ENCODE data around the gene NELL2.
A peak's percentile ranks its signal among the peaks of the same experiment; 100 is the strongest.

NELL2 gene

DNA sequence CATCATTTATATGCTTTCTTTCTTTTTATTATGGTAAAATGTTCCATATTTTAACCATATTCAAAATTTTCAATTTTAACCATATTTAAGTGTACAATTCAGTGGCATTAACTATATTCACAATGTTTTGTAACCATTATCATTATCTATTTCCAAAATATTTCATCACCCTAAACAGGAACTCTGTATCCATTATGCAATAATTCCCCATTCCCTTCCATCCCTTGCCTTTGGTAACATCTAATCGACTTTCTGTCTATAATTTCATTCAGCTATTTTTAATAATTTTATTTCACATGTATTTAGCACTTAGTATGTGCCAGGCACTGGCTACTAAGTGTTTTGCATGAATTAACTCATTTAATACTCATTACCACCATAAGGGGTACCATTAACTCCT, 287.5 kb downstream of the NELL2 start:
- DNase-seq (ENCODE audit: low read depth in 1 of 2, low spot score in 1 of 2) = no peak
- in situ Hi-C loops (cut with HindIII; ENCODE audit: low pct_unique_long_range_greater_than_20kb, low sequenced_read_pairs) = no loop called here
- TF ChIP-seq JUND (IDR thresholded peaks at IDR 0.05; ENCODE audit: low read depth) = no peak

DNA sequence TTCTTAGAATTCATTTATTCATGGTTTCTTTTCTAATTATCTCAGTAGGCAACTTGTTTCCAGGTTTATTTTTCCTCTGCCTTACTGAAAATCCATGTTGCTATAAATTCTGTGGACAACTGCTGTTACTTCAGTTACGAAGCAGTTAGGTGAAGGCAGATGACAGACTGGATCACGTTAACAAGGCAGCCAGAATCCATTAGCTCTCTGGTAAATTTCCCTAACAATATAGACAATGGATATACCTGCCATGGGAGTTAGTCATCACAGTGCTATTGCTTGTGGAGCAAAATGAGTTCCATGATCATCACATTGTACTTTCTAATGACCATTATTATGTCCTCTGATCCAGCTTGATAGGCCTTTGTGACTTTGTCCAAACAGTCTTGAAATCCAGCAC, 291.5 kb downstream of the NELL2 start:
- TF ChIP-seq JUND (IDR thresholded peaks at IDR 0.05; ENCODE audit: low read depth) = no peak
- in situ Hi-C loops (cut with HindIII; ENCODE audit: low pct_unique_long_range_greater_than_20kb, low sequenced_read_pairs) = no loop called here
- no peak for DNase-seq (ENCODE audit: low read depth in 1 of 2, low spot score in 1 of 2)

DNA sequence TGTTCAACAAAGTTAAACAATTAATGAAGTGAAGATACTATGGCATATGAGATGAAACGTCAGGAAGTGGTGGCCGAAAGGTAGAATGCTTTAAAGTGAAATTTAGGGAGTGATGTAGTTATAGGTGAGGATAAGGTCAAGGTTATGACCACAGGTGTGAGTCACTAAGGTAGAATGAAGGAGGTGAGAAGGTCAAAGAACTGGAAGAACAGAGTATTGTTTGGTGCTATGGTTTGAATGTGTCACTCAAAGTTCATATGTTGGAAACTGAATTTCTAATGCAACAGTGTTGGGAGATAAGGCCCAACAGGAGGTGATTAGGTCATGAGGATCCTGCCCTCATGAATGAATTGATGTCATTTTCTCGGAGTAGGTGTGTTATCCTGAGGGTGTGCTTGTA, 293.6 kb downstream of the NELL2 start:
- in situ Hi-C loops (cut with HindIII; ENCODE audit: low pct_unique_long_range_greater_than_20kb, low sequenced_read_pairs) = no loop called here
- DNase-seq (ENCODE audit: low read depth in 1 of 2, low spot score in 1 of 2) = no peak
- TF ChIP-seq JUND (IDR thresholded peaks at IDR 0.05; ENCODE audit: low read depth) = no peak

DNA sequence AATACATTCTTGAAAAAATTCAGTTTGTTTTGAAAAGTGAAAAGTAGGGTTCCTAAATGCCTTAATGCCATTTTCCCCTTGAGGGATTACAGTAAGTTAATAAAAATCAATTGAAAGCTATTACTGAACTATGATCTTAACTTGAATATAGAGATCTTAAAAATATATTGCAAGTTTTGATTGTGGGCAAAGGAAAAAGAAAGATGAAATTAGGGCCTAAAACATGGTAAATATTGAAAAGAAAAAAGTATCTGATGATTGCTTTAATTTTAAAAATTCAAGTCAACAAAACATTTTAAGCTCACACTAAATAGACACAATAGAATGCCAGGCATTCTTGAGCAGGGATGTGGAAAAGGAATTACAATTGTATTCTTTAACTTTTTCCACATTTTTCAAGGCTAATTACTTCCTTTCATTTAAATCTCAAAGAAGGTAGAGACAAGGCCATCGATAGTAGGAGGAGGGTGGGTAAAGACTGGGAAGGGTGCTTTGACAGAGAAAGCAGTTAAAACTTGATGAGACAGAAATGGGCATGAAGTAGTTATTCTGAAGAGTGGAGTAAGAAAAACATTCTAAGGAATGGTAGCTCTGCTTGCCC, 294.4 kb downstream of the NELL2 start:
- no peak for DNase-seq (ENCODE audit: low read depth in 1 of 2, low spot score in 1 of 2)
- in situ Hi-C loops (cut with HindIII; ENCODE audit: low pct_unique_long_range_greater_than_20kb, low sequenced_read_pairs) = no loop called here
- no peak for TF ChIP-seq JUND (IDR thresholded peaks at IDR 0.05; ENCODE audit: low read depth)

DNA sequence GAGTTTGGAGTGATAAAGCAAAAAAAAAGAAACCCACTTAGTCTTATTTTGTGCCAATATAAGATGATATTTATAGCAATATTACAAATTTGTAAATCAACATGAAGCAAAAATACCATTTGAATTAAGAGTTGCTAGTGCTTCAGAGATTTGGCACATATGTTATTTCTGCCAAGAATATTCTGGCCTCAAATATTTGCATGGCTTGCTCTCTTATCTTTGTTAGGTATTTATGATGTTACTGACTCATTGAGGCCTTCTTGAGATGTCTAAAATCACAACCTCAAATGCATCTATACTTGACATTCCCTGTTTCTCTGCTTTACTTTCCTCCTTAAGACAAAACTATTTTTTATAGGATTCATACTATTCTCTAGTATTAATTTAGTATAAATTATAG, 301.5 kb downstream of the NELL2 start:
- no peak for DNase-seq (ENCODE audit: low read depth in 1 of 2, low spot score in 1 of 2)
- in situ Hi-C loops (cut with HindIII; ENCODE audit: low pct_unique_long_range_greater_than_20kb, low sequenced_read_pairs) = no loop called here

DNA sequence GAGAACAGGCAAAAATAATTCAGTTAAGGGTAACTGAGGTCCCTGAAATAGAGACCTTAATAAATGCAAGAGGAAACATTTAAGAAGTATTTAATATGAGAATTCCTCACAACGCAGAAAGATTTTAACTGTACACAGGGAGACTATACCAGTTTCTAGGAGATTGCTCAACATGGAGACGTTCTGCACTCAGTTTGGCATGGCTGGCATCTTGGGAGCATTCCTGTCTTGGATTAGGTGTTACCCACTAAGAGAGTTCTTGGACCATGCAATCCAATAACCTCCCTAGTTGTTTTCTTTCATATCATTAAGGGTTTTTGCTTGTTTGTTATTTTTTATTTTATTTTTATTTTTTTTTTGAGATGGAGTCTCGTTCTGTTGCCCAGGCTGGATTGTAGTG, 302.4 kb downstream of the NELL2 start:
- in situ Hi-C loops (cut with HindIII; ENCODE audit: low pct_unique_long_range_greater_than_20kb, low sequenced_read_pairs) = no loop called here
- TF ChIP-seq JUND (IDR thresholded peaks at IDR 0.05; ENCODE audit: low read depth) = no peak
- DNase-seq (ENCODE audit: low read depth in 1 of 2, low spot score in 1 of 2) = no peak

More for the DNA sequence above, 301.5 kb downstream of the NELL2 start:
- no peak for TF ChIP-seq JUND (IDR thresholded peaks at IDR 0.05; ENCODE audit: low read depth)

DNA sequence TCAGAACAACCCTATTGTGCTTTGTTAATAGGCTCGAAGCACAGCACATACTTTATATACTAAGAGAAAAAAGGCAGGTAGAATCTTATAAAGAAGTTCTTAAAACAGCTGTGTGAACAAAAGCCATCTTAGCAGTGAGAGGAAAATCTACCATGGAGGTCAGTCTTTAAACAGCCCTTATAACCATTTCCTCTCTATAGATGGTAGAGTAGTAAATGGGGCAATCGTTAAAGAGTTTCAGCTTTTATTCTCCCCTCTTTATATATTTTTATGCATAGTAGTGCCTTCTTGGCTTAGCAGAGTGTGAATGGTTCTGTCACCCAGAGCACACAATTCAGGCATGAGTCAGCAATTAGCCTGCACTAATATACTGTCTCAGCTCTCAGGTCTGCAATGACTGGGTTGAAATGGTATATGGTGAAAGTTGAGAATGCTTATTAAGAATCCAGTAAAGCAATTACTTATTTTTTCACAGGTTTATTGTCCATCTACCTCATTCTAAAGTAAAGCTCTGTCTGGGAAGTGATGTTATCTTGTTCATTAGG, 305.0 kb downstream of the NELL2 start:
- TF ChIP-seq JUND (IDR thresholded peaks at IDR 0.05; ENCODE audit: low read depth) = no peak
- peak in 1 of 2 experiments; percentile 35 for DNase-seq (ENCODE audit: low read depth in 1 of 2, low spot score in 1 of 2)
- in situ Hi-C loops (cut with HindIII; ENCODE audit: low pct_unique_long_range_greater_than_20kb, low sequenced_read_pairs) = no loop called here

DNA sequence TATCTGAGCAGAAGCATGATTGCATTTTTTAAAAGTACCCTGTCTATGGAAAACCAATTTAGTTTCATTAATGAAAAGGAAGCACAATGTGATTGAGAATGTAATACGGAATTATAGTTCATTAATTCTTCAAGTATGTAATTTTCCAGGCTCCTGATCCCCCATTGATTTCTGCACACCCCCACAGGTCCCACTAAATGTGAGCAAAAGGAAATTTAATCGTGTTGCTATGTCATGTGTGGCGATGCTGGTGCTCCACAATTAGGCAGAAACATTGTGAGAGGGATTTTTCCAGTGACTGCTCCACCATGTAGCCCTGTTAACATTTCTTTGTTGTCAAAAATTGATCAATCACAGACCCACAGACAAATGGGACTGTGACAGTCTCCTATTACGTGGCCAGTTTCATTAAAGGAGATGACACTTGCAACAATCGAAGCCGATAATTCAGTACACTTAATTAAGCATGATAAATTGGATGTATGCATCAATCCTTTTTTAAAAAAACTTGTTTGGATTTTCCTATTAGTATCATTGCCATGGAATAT, 306.0 kb downstream of the NELL2 start:
- TF ChIP-seq JUND (IDR thresholded peaks at IDR 0.05; ENCODE audit: low read depth) = no peak
- in situ Hi-C loops (cut with HindIII; ENCODE audit: low pct_unique_long_range_greater_than_20kb, low sequenced_read_pairs) = no loop called here
- DNase-seq (ENCODE audit: low read depth in 1 of 2, low spot score in 1 of 2) = no peak

DNA sequence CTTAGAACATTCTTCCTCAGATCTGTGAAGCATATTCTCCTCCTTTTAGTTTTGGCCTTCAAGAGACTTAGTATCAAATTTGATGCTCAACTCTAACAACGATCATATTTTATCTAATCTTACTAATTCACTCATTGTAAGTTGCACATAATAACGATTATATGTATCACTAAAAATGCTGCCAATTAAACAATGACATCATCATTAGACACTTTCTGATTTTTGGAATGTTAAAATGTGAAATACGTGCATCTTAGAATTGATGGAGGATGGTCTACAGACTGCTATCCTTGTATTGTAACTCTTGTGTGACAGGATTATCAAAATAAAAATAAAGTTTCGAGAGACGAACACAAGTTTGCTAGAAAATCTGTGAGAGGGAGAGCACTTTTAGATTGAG, 311.0 kb downstream of the NELL2 start:
- TF ChIP-seq JUND (IDR thresholded peaks at IDR 0.05; ENCODE audit: low read depth) = no peak
- in situ Hi-C loops (cut with HindIII; ENCODE audit: low pct_unique_long_range_greater_than_20kb, low sequenced_read_pairs) = no loop called here
- no peak for DNase-seq (ENCODE audit: low read depth in 1 of 2, low spot score in 1 of 2)

DNA sequence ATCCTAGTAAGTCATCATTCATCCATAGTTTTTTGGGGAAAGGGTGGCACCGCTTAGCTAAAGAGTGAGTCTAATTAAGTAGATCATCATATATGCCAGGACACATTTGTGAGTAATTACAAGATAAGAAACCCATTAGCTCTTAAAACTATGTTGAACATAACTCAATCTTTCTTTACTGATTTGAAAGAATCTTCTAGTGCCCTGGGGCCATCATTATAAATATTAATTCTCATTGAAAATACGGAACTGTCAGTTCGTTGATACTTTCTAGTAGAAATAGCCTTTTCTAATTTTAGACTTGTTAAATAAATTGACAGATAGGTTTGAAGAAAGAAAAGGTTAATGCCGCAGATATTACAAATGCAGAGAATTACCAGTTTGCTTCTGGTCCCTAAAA, 312.6 kb downstream of the NELL2 start:
- no peak for TF ChIP-seq JUND (IDR thresholded peaks at IDR 0.05; ENCODE audit: low read depth)
- DNase-seq (ENCODE audit: low read depth in 1 of 2, low spot score in 1 of 2) = no peak
- in situ Hi-C loops (cut with HindIII; ENCODE audit: low pct_unique_long_range_greater_than_20kb, low sequenced_read_pairs) = no loop called here

DNA sequence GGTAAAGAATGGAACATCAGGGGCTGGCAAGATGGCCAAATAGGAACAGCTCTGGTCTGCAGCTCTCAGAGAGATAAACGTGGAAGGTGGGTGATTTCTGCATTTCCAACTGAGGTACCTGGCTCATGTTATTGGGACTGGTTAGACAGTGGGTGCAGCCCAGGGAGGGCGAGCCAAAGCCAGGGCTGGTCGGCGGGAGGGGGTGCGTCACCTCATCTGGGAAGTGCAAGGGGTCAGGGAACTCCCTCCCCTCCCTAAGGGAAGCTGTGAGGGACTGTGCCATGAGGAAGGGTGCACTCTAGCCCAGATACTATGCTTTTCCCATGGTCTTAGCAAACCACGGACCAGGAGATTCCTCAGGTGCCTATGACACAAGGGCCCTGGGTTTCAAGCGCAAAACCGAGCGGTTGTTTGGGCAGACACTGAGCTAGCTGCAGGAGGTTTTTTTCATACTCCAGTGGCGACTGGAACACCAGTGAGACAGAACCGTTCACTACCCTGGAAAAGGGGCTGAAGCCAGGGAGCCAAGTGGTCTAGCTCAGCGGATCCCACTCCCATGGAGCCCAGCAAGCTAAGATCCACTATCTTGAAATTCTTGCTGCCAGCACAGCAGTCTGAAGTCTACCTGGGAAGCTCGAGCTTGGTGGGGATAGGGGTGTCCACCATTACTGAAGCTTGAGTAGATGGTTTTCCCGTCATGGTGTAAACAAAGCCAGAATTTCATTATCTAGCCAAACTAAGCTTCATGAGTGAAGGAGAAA, 317.6 kb downstream of the NELL2 start:
- TF ChIP-seq JUND (IDR thresholded peaks at IDR 0.05; ENCODE audit: low read depth) = no peak
- no peak for DNase-seq (ENCODE audit: low read depth in 1 of 2, low spot score in 1 of 2)
- in situ Hi-C loops (cut with HindIII; ENCODE audit: low pct_unique_long_range_greater_than_20kb, low sequenced_read_pairs) = no loop called here

DNA sequence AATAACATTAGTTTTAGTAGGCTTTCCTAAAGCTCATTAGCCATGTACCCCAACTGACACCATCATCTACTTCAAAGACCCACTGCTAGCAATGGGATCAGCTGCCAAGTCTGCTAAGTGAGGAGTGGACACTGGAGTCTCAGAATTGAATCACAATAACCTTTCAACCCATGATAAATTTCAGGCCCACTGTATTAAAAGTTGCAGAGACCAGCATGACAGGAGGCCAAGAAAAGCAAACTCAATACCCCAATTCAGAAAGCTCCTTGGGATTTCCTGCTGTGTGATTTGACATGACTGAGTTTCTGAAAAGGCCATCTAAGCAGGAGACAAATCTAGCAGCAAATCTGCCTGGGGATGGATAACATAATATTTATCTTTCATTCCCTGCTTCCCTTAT, 320.7 kb downstream of the NELL2 start:
- no peak for DNase-seq (ENCODE audit: low read depth in 1 of 2, low spot score in 1 of 2)
- in situ Hi-C loops (cut with HindIII; ENCODE audit: low pct_unique_long_range_greater_than_20kb, low sequenced_read_pairs) = no loop called here
- no peak for TF ChIP-seq JUND (IDR thresholded peaks at IDR 0.05; ENCODE audit: low read depth)

DNA sequence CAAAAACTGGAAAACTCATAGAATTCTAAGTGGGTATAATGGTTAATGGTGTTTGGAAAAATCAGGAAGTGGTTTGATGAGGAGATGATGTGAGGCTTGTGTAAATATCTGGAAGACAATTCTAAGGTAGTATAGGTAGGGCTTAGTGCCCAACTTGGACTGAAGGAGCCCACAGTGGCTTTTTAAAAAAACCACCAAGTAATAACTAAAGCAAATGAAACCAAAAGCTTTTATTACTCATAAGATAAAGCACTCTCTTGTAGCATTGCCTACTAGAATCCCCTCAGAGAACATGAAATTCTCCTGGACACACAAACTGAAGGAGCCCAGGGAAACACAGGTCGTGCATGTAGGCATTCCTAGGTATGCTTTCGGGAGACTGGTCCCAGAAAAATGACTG, 324.5 kb downstream of the NELL2 start:
- TF ChIP-seq JUND (IDR thresholded peaks at IDR 0.05; ENCODE audit: low read depth) = no peak
- DNase-seq (ENCODE audit: low read depth in 1 of 2, low spot score in 1 of 2) = no peak
- in situ Hi-C loops (cut with HindIII; ENCODE audit: low pct_unique_long_range_greater_than_20kb, low sequenced_read_pairs) = no loop called here

Measured in T47D (cell line).